Epithelial cell of esophagus (primary cell): ENCODE data around the gene MTUS2.

Source experiments
- DNase-seq: peaks from one replicate; pipeline ENCODE4 v3.0.0; 2010; ENCODE audit warnings: low read depth
- H3K4me3 ChIP-seq: 2 replicates; pipeline ENCODE4 v1.5.1; 2011; ENCODE audit warnings: mild to moderate bottlenecking, low read length, control low read depth
- CTCF ChIP-seq: IDR thresholded peaks from 2 replicates; pipeline ENCODE4 v1.5.1; 2011; ENCODE audit warnings: low read depth, mild to moderate bottlenecking, low read length, control low read depth, inconsistent platforms; ENCODE audit not compliant: insufficient read depth; ENCODE audit errors: missing control alignments

MTUS2 gene

GRCh38 chr13:29452773-29453616 is 632.9 kb downstream of the MTUS2 start:
- DNase-seq: no peak
- no peak for TF ChIP-seq CTCF
- no peak overlapping the region for H3K4me3 ChIP-seq

- no peak for DNase-seq
- no peak overlapping the region for H3K4me3 ChIP-seq
- TF ChIP-seq CTCF: no peak
These were observed 633.5 kb downstream of the MTUS2 start for GRCh38 chr13:29453617-29454011.

GRCh38 chr13:29454931-29455481 is 634.9 kb downstream of the MTUS2 start:
- peak; percentile 21 for TF ChIP-seq CTCF
- DNase-seq: peak; percentile 97

DNA sequence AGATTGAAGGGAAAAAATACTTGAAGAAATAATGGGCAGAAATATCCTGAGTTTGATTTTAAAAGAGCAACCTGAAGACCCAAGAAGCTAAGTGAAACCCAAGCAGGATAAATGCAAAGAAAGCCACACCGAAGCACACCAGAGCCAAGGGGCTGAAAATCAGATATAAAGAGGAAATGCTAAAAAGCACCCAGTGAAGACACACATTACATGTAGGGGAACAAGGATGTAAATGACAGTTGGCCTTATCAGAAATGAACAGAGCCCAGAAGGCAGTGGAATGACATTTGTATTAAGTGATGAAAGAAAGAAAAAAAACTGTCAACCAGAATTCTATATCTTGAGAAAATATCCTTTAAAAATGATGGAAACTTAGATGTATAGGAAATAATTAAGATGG is 636.3 kb downstream of the MTUS2 start:
- no peak for DNase-seq
- no peak for TF ChIP-seq CTCF
- no peak overlapping the region for H3K4me3 ChIP-seq

More at GRCh38 chr13:29454931-29455481, 634.9 kb downstream of the MTUS2 start:
- no peak overlapping the region for H3K4me3 ChIP-seq

- DNase-seq: peak; percentile 92
- H3K4me3 ChIP-seq: no peak overlapping the region
- TF ChIP-seq CTCF: no peak
These were observed 637.2 kb downstream of the MTUS2 start for GRCh38 chr13:29457299-29457698.

- no peak for DNase-seq
- H3K4me3 ChIP-seq: no peak overlapping the region
- TF ChIP-seq CTCF: no peak
These were observed 638.3 kb downstream of the MTUS2 start for GRCh38 chr13:29458419-29458818.
